Adrenal gland (tissue), 12 donors: Measurements from ENCODE around the gene ZCRB1. TPM values are rescaled to one million over a fixed set of nuclear protein-coding genes. Genes with fewer than 3 reads are reported as not detected.

ENCODE experiments used
- DNase-seq, 7 donors: peaks; one replicate each; pipeline ENCODE4 v3.0.0-alpha.2; 2019 to 2020
- H3K27ac ChIP-seq, 5 donors: fragments of 200-600 bp; sonication (generic) in 4 of 5; 1 replicate in 3 of 5; 2 replicates in 2 of 5; pipeline versions ENCODE4 v1.5.1 to v1.8.0; 2016 to 2020; ENCODE audit warnings: mild to moderate bottlenecking in 1 of 5
- H3K27me3 ChIP-seq: fragments of 200-600 bp; 2 replicates; pipeline ENCODE4 v1.8.0; 2021
- H3K36me3 ChIP-seq, 2 donors: fragments of 200-600 bp; replicated peaks in 1 of 2; 1 replicate in 1 of 2; 2 replicates in 1 of 2; pipeline versions ENCODE4 v1.5.1 to v1.8.0; 2018 to 2022
- H3K4me1 ChIP-seq, 2 donors: fragments of 200-600 bp; replicated peaks in 1 of 2; 1 replicate in 1 of 2; 2 replicates in 1 of 2; pipeline versions ENCODE4 v1.5.1 to v1.8.0; 2018 to 2021
- H3K4me3 ChIP-seq, 4 donors: fragments of 200-600 bp; sonication (generic) in 3 of 4; one replicate each; pipeline ENCODE4 v1.5.1; 2016 to 2018
- H3K9me3 ChIP-seq, 3 donors: fragments of 200-600 bp; sonication (generic) in 1 of 3; replicated peaks in 1 of 3; 1 replicate in 2 of 3; 2 replicates in 1 of 3; pipeline versions ENCODE4 v1.5.1 to v1.8.0; 2016 to 2021
- CTCF ChIP-seq, 6 experiments: fragments of 450-650 bp in 4 of 6; fragments of 200-600 bp in 2 of 6; sonication (generic) in 1 of 6; IDR thresholded peaks; 1 replicate in 5 of 6; 2 replicates in 1 of 6; pipeline versions ENCODE4 v1.5.1 to v1.8.0; 2016 to 2021; ENCODE audit warnings: antibody characterized with exemption in 6 of 6, mild to moderate bottlenecking in 2 of 6, moderate library complexity in 1 of 6
- POLR2A ChIP-seq, 2 donors: fragments of 450-650 bp; IDR thresholded peaks; one replicate each; pipeline ENCODE4 v1.6.1; 2017; ENCODE audit warnings: antibody characterized with exemption in 2 of 2, mild to moderate bottlenecking in 2 of 2, moderate library complexity in 1 of 2
- WGBS, 4 donors: extraction: QIAGEN DNeasy Blood & Tissue Kit in 2 of 4; methylation state at CpG; one replicate each; pipeline versions ENCODE4 v1.1.5 to v1.1.7; 2013 to 2017; 5-methylcytosine and 5-hydroxymethylcytosine counted together
- intact Hi-C, 2 donors: fragments of 100-400 bp; cut with DNase I; formaldehyde crosslinking; loops; one replicate each; pipeline versions ENCODE4 v1.14.1 to v1.15.0; 2022 to 2023
- polyA plus RNA-seq, 3 donors: library from polyadenylated mRNA; stranded (reverse); fragments of 200-250 nt in 2 of 3; fragments of 350-450 nt in 1 of 3; fragmentation: Illumina TruSeq in 1 of 3; extraction: RNeasy Lipid Tissue Mini Kit (QIAGEN cat#74804) in 1 of 3; gene quantifications; one replicate each; pipeline ENCODE4 v1.2.3, GENCODE V29; 2013 to 2014
- total RNA-seq, 9 donors: library from RNA; depleted of rRNA in 4 of 9; stranded (reverse); fragments of >200 nt in 4 of 9; fragments of 120-200 nt in 1 of 9; fragmentation: NEBNext Ultra II Directional in 1 of 9; extraction: Animal tissue kit (Norgen Biotek cat#: 25700) in 1 of 9; gene quantifications; one replicate each; pipeline versions ENCODE4 v1.1.0 to v1.2.4, GENCODE V29; 2013 to 2023
- donor health status: healthy with polysubstance abuse.
- donor health status: Bipolar disorder and iron deficiency.
- donor health status: DM: yes; HTN: yes; CAD: no.
- donor health status: DM: no; HTN: no; CAD: no.
- donor health status: DM: no; HTN: no; CAD: no.
- donor health status: DM: yes; HTN: yes; CAD: no.

Gene ZCRB1
- total and polyA plus RNA-seq, 12 donors: 23.5 to 110 (median 58.2) TPM

DNA sequence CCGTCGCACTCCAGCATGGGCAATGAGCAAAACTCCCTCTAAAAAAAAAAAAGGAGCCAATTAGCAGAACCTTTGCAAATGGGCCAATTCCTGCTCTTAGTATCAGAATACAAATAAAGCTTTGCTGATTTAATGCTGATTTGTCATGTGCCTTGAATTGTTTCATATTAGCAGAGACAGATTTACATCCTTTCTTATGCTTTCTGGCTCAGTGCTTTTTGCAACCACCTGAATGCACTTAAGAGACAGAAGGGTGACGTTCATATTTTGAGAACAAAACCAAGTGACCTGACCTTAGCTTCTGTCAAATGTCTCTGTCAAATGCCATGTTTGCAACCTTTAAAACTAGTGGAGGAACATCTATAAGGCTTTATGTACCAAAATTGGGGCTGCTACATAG, 44.0 kb downstream of the ZCRB1 start:
- H3K36me3 ChIP-seq: no peaks in the 10 kb centered on the region
- intact Hi-C loops: no loop called here
- H3K9me3 ChIP-seq: no peaks in the 10 kb centered on the region
- H3K4me1 ChIP-seq: peaks cover 0 to 16% of the 10 kb centered on the region in 2 donors
- H3K4me3 ChIP-seq: no peak overlapping the region
- H3K27me3 ChIP-seq: no peaks in the 10 kb centered on the region
- 67 to 77% (median 74%) methylated on average over 3 of the region's 3 CpGs for WGBS, 4 donors
- no peak overlapping the region for H3K27ac ChIP-seq
- no peak for DNase-seq
- TF ChIP-seq POLR2A (IDR thresholded peaks at IDR 0.05) (no peak), CTCF (IDR thresholded peaks at IDR 0.05) (no peak)

DNA sequence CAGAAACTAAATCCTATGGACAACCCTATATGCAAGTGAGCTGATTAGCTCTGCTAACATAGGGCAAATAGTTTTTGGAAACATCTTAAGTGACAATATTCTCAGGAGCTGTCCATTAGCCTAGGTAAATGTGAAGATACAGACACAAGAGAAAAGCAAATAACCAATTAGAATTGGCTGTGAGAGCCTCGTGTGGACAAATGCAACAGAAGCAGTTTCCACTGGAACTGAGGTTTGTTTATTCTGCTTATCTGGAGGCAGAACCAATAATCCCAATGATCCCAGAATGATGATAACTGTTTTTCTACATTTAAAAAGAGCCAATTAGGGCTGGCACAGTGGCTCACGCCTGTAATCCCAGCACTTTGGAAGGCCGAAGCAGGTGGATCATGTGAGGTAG, 44.6 kb downstream of the ZCRB1 start:
- WGBS, 4 donors: 59 to 93% (median 66%) methylated on average over 2 to 3 of the region's 3 CpGs
- no peak overlapping the region for H3K4me3 ChIP-seq
- H3K9me3 ChIP-seq: no peaks in the 10 kb centered on the region
- intact Hi-C loops: no loop called here
- no peaks in the 10 kb centered on the region for H3K36me3 ChIP-seq
- TF ChIP-seq CTCF (IDR thresholded peaks at IDR 0.05): no peak
- TF ChIP-seq POLR2A (IDR thresholded peaks at IDR 0.05): no peak
- no peak for DNase-seq
- H3K4me1 ChIP-seq: peaks cover 0 to 16% of the 10 kb centered on the region in 2 donors
- no peak overlapping the region for H3K27ac ChIP-seq
- no peaks in the 10 kb centered on the region for H3K27me3 ChIP-seq

- Histone ChIP-seq H3K4me1 (peaks cover 0 to 9% of the 10 kb centered on the region in 2 donors), H3K27ac (no peak overlapping the region), H3K27me3 (no peaks in the 10 kb centered on the region), H3K4me3 (no peak overlapping the region), H3K9me3 (no peaks in the 10 kb centered on the region), H3K36me3 (no peaks in the 10 kb centered on the region)
- intact Hi-C loops: no loop called here
- TF ChIP-seq CTCF (IDR thresholded peaks at IDR 0.05) (no peak), POLR2A (IDR thresholded peaks at IDR 0.05) (no peak)
- no peak for DNase-seq
Measured at GRCh38 chr12:42278128-42278510, 47.8 kb downstream of the ZCRB1 start.

DNA sequence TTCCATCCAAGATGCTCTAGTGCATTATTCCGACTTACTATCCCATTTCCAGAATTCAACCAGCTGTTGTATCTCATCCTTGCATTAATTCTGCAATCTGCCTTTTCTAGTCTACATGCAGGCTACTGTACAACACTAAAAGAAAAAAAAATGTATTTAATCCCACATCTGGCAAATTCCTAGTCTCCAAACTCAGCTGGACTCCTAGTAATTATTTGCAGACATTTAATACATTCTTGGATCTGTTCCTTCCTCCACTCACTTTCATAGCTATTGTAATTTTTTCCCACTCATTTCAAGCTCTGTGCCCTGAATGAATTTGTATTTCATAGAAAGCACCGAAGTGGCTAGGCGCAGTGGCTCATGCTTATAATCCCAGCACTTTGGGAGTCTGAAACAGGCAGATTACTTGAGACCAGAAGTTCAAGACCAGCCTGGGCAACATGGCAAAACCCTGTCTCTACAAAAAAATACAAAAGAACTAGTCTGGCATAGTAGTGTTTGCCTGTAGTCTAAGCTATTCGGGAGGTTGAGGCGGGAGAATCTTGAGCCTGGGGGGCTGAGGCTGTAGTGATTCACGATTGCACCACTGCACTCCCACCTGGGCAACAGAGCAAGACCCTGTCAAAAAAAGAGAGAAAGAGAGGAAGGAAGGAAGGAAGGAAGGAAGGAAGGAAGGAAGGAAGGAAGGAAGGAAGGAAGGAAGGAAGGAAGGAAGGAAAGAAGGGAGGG, 48.3 kb downstream of the ZCRB1 start:
- intact Hi-C loops: no loop called here
- Histone ChIP-seq H3K4me3 (no peak overlapping the region), H3K4me1 (peaks cover 0 to 8% of the 10 kb centered on the region in 2 donors), H3K27me3 (no peaks in the 10 kb centered on the region), H3K27ac (no peak overlapping the region), H3K9me3 (no peaks in the 10 kb centered on the region), H3K36me3 (no peaks in the 10 kb centered on the region)
- 82 to 88% (median 84%) methylated on average over 6 of the region's 6 CpGs for WGBS, 4 donors
- no peak for TF ChIP-seq CTCF (IDR thresholded peaks at IDR 0.05)
- TF ChIP-seq POLR2A (IDR thresholded peaks at IDR 0.05): no peak
- DNase-seq: no peak
